OCI-M1 (cell line): ENCODE data around the gene TNFAIP8.
A peak's percentile ranks its signal among the peaks of the same experiment; 100 is the strongest.

Source experiments
- DNase-seq: peaks from one replicate; lab custom pipeline; 2025; lab: John Stamatoyannopoulos, UW

Gene TNFAIP8

DNA sequence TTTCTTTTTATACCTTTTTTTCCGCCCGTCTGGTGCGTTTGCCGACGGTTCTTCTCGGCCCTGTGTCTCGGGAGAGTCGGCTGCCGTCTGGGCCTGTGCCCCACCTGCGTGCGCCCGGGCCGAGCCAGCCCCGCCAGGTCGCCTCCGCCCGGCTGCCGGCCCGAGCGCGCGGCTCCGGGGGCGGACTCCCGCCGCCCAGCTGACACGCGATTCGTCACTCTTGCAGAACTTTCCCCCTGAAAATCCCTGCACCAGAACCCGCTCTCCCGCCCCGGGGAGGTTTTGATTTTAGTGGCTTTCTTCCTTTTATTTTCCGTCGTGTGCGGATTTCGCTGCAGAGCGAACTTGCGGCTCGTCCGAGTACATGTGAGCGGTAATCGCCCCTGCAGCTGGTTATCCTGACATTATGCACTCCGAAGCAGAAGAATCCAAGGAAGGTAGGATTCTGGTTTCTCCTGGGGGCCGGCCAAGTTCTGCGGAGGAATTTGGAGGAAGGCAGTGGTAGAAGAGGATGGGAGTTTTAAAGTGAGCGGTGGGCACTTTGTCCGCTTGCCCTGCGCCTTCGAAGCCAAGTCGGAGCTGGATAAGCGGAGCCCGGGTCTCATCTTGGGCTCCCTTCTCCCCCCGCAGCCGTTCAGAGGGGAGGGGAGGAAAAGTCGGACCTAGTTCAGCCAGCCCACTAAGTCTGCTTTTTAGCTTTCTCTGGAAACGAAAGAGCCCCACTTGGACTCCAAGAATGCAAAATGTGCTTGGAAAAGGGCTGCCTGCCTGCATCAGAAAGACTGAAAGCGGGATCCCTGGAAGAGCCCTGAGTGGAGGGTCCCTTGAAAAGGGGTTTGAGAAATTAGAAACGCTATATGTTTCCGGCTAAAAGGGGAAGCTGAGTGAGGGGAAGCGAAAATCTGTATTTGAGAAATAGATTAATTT is at the start of gene TNFAIP8:
TSS of gene TNFAIP8 (plus strand) at position 335 of the 927 bp plus-strand sequence. CDS start at position 407, 72 bp downstream.
- no peak for DNase-seq

DNA sequence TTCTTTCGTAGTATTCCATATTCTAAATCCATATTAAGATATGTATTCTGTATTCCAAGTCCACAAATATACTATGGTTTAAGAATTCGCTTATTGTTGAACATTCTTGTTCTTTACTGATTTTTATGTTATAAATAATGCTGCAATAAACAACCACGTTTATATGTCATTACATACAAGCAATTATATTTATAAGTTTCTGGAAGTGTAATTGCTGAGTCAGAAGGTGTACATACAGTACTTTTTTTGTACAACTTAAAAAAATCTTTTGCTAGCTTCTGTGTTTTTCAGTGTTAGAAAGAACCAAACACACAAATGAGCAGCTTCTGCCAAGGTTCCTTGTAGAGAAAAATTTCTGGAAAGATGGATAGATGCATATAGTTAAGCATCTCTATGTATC is 48.6 kb upstream of the TNFAIP8 start:
- no peak for DNase-seq

DNA sequence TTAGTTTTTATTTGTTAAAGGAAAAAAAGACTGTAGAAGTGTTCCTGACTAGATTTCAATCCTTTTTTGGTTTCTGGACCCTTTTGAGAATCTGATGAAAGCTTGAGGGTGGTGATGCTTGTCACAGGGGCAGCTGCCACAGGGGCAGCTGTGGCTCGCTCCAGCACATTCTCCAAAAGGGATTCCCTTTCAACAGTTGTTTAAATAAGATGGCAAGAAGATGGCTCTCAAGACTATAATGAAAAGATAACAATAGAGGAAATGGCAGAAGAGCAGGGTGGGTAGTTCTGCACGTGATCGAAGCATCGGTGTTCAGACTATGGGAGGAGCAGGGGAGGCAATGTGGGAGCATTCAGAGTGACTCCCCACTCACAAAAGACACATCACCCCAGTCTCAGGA is 46.5 kb upstream of the TNFAIP8 start:
- no peak for DNase-seq

GRCh38 chr5:119311688-119312087 is 44.1 kb upstream of the TNFAIP8 start:
- DNase-seq = no peak

- DNase-seq = no peak
Measured at GRCh38 chr5:119312403-119312802, 43.4 kb upstream of the TNFAIP8 start.

- DNase-seq = peak; percentile 5
Measured at GRCh38 chr5:119313197-119313596, 42.6 kb upstream of the TNFAIP8 start.

DNA sequence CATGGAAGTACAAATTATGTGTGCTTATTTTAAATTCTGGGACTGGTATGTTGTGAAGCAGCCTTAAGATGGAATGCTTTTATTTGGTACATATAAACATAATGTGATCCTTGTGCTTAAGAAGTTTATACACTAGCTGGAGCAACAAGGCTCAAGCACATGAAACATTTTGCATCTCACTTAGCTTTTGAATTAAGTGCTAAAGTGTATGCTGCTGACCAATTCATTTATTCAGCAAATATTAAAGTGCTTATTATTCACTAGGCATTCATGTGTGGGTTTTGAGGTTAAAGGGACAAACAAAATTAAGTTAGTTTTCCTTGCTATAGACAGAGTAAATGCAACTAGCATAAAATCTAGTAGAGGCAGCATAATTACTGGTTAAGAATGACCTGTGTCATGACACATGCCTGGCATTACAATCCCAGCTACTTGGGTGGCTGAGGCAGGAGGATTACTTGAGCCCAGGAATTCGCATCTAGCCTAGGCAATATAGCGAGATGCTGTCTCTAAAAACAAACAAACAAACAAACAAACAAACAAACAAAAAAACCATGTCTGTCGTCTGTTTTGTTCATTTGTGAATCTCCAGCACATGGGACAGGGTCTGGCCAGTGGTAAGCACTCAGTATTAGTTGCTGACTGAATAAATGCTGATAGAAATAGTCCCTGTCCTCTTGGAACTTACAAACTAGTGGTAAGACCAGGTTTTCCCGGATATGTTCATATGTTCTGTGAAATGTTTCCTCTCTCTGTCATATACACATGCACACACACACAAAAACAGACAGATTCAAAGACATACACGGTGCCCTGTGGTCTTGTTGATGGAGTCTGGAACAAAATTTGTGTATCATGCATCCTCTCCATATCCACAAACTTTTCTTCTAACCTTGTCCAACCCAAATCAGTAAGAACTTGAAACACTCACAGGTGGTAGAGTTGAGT is 41.9 kb upstream of the TNFAIP8 start:
- no peak for DNase-seq

DNA sequence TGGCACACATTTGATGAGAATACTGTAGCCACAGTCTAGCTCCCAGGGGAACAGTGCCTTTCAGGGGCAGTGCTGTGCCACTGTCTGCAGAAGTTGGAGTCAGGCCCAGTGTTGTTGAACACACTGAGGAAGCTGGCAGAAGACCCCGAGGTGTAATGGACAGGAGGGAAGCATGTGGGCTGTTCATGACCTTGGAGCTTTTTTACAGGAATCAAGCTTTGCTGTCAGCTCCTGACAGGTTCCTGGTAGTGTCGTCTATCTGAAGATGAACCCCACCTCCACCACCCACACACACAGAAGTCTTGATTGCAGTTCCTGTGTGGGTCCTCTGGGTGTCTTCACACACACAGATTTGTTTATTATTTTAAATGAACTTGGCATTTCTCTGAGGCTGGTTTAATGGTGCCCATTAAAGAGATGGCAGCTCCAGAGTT is 40.3 kb upstream of the TNFAIP8 start:
- peak; percentile 39 for DNase-seq

DNA sequence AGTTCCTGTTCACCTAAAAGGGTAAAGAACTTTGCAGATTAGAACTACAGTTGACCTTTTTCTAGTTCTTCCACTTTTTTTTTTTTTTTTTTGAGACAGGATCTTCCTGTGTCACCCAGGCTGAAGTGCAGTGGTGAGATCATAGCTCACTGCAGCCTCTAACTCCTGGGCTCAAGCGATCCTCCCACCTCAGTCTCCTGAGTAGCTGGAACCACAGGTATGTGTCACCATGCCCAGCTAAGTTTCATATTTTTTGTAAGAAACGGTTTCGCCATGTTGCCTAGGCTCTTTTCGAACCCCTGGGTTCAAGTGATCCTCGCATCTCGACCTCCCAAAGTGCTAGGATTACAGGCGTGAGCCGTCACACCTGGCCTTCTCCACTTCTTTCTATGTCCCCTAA is 39.7 kb upstream of the TNFAIP8 start:
- no peak for DNase-seq

- no peak for DNase-seq
Measured at GRCh38 chr5:119316906-119317305, 38.9 kb upstream of the TNFAIP8 start.

DNA sequence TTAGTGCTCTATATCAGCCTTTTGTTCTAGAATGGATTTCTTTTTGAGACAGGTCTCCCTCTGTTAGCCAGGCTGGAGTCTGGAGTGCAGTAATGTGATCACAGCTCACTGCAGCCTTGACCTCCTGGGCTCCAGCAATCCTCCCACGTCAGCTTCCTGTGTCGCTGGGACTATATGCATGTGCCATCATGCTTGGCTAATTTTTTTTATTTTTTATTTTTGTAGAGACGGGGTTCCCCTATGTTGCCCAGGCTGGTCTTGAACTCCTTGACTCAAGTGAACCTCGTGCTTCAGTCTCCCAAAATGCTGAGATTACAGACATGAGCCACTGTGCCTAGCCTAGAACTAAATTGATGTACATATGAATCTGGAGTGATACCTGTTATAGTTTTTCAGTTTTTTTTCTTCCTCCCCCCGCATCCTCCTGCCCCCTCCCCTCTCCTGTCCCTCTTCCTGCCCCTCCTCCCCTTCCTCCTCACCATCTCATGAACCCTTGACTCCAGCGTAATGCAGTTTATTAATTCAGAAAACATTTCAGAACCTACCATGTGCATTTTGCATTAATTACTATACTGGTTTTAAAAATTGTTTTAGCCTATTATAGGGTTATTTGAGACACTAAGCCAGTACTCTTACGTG is 37.4 kb upstream of the TNFAIP8 start:
- no peak for DNase-seq

DNA sequence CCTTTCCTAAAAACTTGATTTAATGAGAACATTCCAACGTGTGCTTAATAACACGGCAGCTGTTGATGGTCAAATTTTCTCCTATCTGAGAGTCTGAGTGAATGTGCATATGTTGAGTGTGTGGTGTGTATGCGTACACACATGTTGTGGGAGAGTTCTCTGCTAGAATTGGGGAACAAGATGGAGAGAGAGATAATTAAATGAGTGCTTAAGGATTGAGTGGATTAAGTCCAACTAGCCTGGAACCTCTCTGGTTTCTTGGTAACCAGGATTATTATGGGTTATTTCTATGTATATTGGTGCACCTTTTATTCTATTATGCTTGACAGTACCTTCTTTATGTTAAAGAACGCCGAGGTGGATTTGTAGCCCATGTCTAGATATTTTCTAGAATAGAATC is 36.4 kb upstream of the TNFAIP8 start:
- no peak for DNase-seq

- no peak for DNase-seq
Measured at GRCh38 chr5:119319890-119320289, 35.9 kb upstream of the TNFAIP8 start.

- DNase-seq = peak; percentile 55
Measured at GRCh38 chr5:119321569-119322311, 34.1 kb upstream of the TNFAIP8 start.

GRCh38 chr5:119322312-119322947 is 33.4 kb upstream of the TNFAIP8 start:
- DNase-seq = no peak

DNA sequence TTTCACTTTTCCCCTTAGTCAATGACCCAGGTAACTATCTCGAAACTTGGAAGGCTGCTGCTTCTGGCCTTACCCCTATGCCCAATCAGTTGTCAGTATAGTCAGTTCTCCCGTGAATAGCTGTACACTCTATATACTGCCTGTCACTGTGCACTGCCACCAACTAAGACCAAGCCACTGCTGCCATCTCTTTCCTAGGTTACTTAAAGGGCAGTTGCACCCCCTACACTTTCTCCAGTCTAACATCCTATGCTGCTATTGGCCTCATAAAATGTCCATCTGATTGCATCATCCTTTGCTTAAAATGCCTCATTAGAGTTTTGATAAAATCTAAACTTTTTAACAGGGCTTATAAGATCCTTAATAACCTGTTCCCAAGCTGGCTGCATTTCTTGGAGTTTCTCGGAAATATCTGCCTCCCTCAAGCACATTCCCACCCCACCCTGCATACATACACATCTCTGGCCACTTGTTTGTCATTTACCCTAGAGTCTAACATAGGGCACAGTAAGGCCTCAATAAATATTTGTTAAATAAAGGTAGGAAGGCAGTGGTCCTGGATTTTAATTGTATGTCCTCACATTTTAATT is 32.8 kb upstream of the TNFAIP8 start:
- peak; percentile 52 for DNase-seq

DNA sequence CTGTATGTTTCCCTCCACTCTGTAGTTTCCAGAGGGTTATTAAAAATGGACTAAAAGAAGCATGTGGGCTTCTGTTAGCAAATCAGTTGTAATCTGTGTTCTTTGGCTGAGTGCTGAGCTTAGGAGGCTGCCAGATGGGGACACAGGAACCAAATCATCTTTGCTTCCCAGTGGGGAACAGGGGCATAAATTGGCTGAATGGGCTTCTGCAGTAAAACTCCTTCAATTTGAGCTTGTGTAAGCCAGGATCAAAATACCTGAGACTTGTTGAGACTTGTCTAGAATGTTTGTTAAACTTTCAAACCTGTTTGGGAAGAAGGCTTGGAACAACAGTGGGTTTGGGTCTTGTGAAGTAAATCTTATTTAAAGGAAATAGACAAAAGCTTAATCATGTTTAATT is 32.2 kb upstream of the TNFAIP8 start:
- DNase-seq = peak; percentile 12

DNA sequence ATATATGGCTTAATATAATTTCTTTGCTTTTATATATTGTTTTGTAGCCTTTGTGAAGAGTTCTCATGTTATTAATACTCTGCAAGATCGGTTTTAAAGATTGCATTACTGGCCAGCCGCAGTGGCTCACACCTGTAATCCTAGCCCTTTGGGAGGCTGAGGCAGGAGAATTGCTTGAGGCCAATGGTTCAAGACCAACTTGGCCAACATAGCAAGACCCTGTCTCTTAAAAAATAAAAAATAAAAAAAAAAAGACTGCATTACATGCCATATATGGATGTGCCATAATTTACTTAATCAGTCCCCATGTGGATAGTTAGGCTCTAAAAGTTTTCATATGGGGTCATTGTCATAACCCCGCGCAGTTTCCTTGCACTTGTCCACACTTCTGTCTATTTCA is 31.0 kb upstream of the TNFAIP8 start:
- no peak for DNase-seq

DNA sequence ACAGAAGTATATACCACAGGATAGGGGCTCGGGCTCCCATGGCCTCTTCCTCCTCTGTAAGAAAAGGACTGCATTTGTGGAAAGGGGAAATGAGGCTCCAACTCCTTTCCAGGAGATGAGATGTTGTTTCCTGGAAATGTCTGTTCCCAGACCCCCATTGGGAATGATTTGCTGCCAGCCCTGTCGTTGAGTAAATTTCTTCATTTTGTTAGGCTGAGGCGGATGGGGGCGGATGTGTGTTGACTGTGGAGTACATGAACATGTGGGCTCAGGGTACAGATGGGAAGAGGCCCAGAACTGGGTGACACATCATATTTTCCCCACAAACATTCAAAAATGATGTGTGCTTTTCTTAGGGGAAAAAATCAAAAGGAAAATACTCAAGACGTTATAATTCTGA is 28.8 kb upstream of the TNFAIP8 start:
- DNase-seq = peak; percentile 10

GRCh38 chr5:119328753-119329602 is 26.8 kb upstream of the TNFAIP8 start:
- no peak for DNase-seq
